Measurements from ENCODE around the gene WSB1. TPM values are rescaled to one million over a fixed set of nuclear protein-coding genes. Genes with fewer than 3 reads are reported as not detected.

Gene WSB1
- total RNA-seq, 4 donors from 2014 or later, result 89.2 to 218 (median 168) TPM

GRCh38 chr17:27338536-27338985 is 44.6 kb downstream of the WSB1 start:
- Histone ChIP-seq H3K9me3 (no peaks in the 10 kb centered on the region), H3K27me3 (no peaks in the 10 kb centered on the region), H3K4me3 (replicated peaks in 1 of 3) (no peak overlapping the region), H3K36me3 (no peaks in the 10 kb centered on the region), H3K27ac (no peak overlapping the region), H3K4me1 (peaks cover 2 to 5% of the 10 kb centered on the region in 2 donors)
- TF ChIP-seq CTCF (IDR thresholded peaks at IDR 0.05), result no peak
- TF ChIP-seq POLR2A (IDR thresholded peaks at IDR 0.05), result no peak
- DNase-seq, result no peak
- intact Hi-C loops (cut with DNase I), result no loop called here
- WGBS, 2 donors, result 78 to 82% methylated on average over 9 of the region's 9 CpGs

- H3K27me3 ChIP-seq, result no peaks in the 10 kb centered on the region
- no peak for DNase-seq
- H3K4me1 ChIP-seq, result peaks cover 0 to 3% of the 10 kb centered on the region in 2 donors
- no peak overlapping the region for H3K4me3 ChIP-seq (replicated peaks in 1 of 3)
- TF ChIP-seq POLR2A (IDR thresholded peaks at IDR 0.05), result no peak
- TF ChIP-seq CTCF (IDR thresholded peaks at IDR 0.05), result no peak
- no peaks in the 10 kb centered on the region for H3K36me3 ChIP-seq
- intact Hi-C loops (cut with DNase I), result no loop called here
- no peak overlapping the region for H3K27ac ChIP-seq
- no peaks in the 10 kb centered on the region for H3K9me3 ChIP-seq
- 88 to 90% methylated on average over 9 of the region's 9 CpGs for WGBS, 2 donors
Observed at GRCh38 chr17:27339198-27339835, 45.4 kb downstream of the WSB1 start.

GRCh38 chr17:27339836-27340550 is 46.1 kb downstream of the WSB1 start:
- H3K36me3 ChIP-seq, result no peaks in the 10 kb centered on the region
- no peak for TF ChIP-seq CTCF (IDR thresholded peaks at IDR 0.05)
- no peak for TF ChIP-seq POLR2A (IDR thresholded peaks at IDR 0.05)
- no peak overlapping the region for H3K27ac ChIP-seq
- WGBS, 2 donors, result 88 to 94% methylated on average over 2 of the region's 2 CpGs
- H3K4me3 ChIP-seq (replicated peaks in 1 of 3), result no peak overlapping the region
- H3K27me3 ChIP-seq, result no peaks in the 10 kb centered on the region
- no peak for DNase-seq
- intact Hi-C loops (cut with DNase I), result no loop called here
- H3K4me1 ChIP-seq, result peaks cover 0 to 3% of the 10 kb centered on the region in 2 donors
- H3K9me3 ChIP-seq, result no peaks in the 10 kb centered on the region

- Histone ChIP-seq H3K36me3 (no peaks in the 10 kb centered on the region), H3K9me3 (no peaks in the 10 kb centered on the region), H3K27me3 (no peaks in the 10 kb centered on the region), H3K4me3 (replicated peaks in 1 of 3) (no peak overlapping the region), H3K27ac (no peak overlapping the region), H3K4me1 (peaks cover 0 to 3% of the 10 kb centered on the region in 2 donors)
- TF ChIP-seq POLR2A (IDR thresholded peaks at IDR 0.05), result no peak
- TF ChIP-seq CTCF (IDR thresholded peaks at IDR 0.05), result no peak
- no peak for DNase-seq
- 92 to 93% methylated on average over 7 of the region's 7 CpGs for WGBS, 2 donors
- intact Hi-C loops (cut with DNase I), result no loop called here
Observed at GRCh38 chr17:27340575-27340974, 46.7 kb downstream of the WSB1 start.

GRCh38 chr17:27341041-27341471 is 47.1 kb downstream of the WSB1 start:
- Histone ChIP-seq H3K27ac (no peak overlapping the region), H3K36me3 (no peaks in the 10 kb centered on the region), H3K4me1 (peaks cover 0 to 3% of the 10 kb centered on the region in 2 donors), H3K27me3 (no peaks in the 10 kb centered on the region), H3K9me3 (no peaks in the 10 kb centered on the region), H3K4me3 (replicated peaks in 1 of 3) (no peak overlapping the region)
- intact Hi-C loops (cut with DNase I), result no loop called here
- peak in 1 of 2 donors; percentile 13 for DNase-seq
- TF ChIP-seq CTCF (IDR thresholded peaks at IDR 0.05), result no peak
- TF ChIP-seq POLR2A (IDR thresholded peaks at IDR 0.05), result no peak
- WGBS, 2 donors, result 21 to 36% methylated on average over 4 of the region's 4 CpGs
